ENCODE data around the gene DNAJC5.

GRCh38 chr20:63952769-63953168 is 57.8 kb downstream of the DNAJC5 start:
- TF ChIP-seq, protein P1, sequence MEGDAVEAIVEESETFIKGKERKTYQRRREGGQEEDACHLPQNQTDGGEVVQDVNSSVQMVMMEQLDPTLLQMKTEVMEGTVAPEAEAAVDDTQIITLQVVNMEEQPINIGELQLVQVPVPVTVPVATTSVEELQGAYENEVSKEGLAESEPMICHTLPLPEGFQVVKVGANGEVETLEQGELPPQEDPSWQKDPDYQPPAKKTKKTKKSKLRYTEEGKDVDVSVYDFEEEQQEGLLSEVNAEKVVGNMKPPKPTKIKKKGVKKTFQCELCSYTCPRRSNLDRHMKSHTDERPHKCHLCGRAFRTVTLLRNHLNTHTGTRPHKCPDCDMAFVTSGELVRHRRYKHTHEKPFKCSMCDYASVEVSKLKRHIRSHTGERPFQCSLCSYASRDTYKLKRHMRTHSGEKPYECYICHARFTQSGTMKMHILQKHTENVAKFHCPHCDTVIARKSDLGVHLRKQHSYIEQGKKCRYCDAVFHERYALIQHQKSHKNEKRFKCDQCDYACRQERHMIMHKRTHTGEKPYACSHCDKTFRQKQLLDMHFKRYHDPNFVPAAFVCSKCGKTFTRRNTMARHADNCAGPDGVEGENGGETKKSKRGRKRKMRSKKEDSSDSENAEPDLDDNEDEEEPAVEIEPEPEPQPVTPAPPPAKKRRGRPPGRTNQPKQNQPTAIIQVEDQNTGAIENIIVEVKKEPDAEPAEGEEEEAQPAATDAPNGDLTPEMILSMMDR (IDR thresholded peaks at IDR 0.05) = no peak
- TF ChIP-seq, protein P2, sequence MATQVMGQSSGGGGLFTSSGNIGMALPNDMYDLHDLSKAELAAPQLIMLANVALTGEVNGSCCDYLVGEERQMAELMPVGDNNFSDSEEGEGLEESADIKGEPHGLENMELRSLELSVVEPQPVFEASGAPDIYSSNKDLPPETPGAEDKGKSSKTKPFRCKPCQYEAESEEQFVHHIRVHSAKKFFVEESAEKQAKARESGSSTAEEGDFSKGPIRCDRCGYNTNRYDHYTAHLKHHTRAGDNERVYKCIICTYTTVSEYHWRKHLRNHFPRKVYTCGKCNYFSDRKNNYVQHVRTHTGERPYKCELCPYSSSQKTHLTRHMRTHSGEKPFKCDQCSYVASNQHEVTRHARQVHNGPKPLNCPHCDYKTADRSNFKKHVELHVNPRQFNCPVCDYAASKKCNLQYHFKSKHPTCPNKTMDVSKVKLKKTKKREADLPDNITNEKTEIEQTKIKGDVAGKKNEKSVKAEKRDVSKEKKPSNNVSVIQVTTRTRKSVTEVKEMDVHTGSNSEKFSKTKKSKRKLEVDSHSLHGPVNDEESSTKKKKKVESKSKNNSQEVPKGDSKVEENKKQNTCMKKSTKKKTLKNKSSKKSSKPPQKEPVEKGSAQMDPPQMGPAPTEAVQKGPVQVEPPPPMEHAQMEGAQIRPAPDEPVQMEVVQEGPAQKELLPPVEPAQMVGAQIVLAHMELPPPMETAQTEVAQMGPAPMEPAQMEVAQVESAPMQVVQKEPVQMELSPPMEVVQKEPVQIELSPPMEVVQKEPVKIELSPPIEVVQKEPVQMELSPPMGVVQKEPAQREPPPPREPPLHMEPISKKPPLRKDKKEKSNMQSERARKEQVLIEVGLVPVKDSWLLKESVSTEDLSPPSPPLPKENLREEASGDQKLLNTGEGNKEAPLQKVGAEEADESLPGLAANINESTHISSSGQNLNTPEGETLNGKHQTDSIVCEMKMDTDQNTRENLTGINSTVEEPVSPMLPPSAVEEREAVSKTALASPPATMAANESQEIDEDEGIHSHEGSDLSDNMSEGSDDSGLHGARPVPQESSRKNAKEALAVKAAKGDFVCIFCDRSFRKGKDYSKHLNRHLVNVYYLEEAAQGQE (IDR thresholded peaks at IDR 0.05; ENCODE audit: insufficient read depth in 1 of 2, low read depth in 2 of 2, low read length in 1 of 2) = no peak

All from Panc1 (cell line).